Activated gamma-delta T cell treated with Interleukin-2 at 50 U/mL for 16 hours (primary cell): ENCODE results near the gene PXDN.
"Not testable (repeated sequence)": the region's sequence is repeated elsewhere in the genome, so short reads cannot be mapped to it uniquely, and the experiment has no call there.

Experiments used
- DNase-seq: peaks from one replicate; pipeline ENCODE4 v3.0.0-alpha.2; 2020

The PXDN gene

GRCh38 chr2:1773883-1774282 is 29.6 kb upstream of the PXDN start:
- DNase-seq, result no peak

- no peak for DNase-seq
Observed at GRCh38 chr2:1772471-1773267, 28.4 kb upstream of the PXDN start.

GRCh38 chr2:1771626-1772280 is 27.4 kb upstream of the PXDN start:
- DNase-seq, result no peak

- DNase-seq, result no peak
Observed at GRCh38 chr2:1770566-1771380, 26.5 kb upstream of the PXDN start.

GRCh38 chr2:1769703-1770422 is 25.5 kb upstream of the PXDN start:
- peak; percentile 64 for DNase-seq

- no peak for DNase-seq
Observed at GRCh38 chr2:1767939-1768691, 23.8 kb upstream of the PXDN start.

GRCh38 chr2:1766851-1767811 is 22.8 kb upstream of the PXDN start:
- no peak for DNase-seq

- no peak for DNase-seq
Observed at GRCh38 chr2:1766425-1766824, 22.1 kb upstream of the PXDN start.

- not testable (repeated sequence) for DNase-seq
Observed at GRCh38 chr2:1765201-1765600, 20.9 kb upstream of the PXDN start.

GRCh38 chr2:1759611-1759930 is 15.3 kb upstream of the PXDN start:
- no peak for DNase-seq

- DNase-seq, result no peak
Observed at GRCh38 chr2:1758774-1759610, 14.7 kb upstream of the PXDN start.

- DNase-seq, result no peak
Observed at GRCh38 chr2:1758171-1758570, 13.9 kb upstream of the PXDN start.

GRCh38 chr2:1757567-1757966 is 13.3 kb upstream of the PXDN start:
- DNase-seq, result no peak

GRCh38 chr2:1757146-1757545 is 12.8 kb upstream of the PXDN start:
- DNase-seq, result not testable (repeated sequence)

- no peak for DNase-seq
Observed at GRCh38 chr2:1756456-1756855, 12.1 kb upstream of the PXDN start.

GRCh38 chr2:1755436-1756191 is 11.3 kb upstream of the PXDN start:
- DNase-seq, result no peak

GRCh38 chr2:1754461-1755170 is 10.3 kb upstream of the PXDN start:
- no peak for DNase-seq

- no peak for DNase-seq
Observed at GRCh38 chr2:1754046-1754445, 9.7 kb upstream of the PXDN start.

GRCh38 chr2:1752751-1753150 is 8.4 kb upstream of the PXDN start:
- DNase-seq, result no peak
